GM18873 (cell line): ENCODE data around the gene GRIP2.
A peak's percentile ranks its signal among the peaks of the same experiment; 100 is the strongest.

Experiments used
- ATAC-seq: cut with Tn5 transposase; IDR thresholded peaks from one replicate; pipeline ENCODE4 v1.9.1; 2021; ENCODE audit warnings: mild to moderate bottlenecking, moderate library complexity, moderate number of reproducible peaks; ENCODE audit not compliant: unreplicated experiment, low FRiP score

The GRIP2 gene

DNA sequence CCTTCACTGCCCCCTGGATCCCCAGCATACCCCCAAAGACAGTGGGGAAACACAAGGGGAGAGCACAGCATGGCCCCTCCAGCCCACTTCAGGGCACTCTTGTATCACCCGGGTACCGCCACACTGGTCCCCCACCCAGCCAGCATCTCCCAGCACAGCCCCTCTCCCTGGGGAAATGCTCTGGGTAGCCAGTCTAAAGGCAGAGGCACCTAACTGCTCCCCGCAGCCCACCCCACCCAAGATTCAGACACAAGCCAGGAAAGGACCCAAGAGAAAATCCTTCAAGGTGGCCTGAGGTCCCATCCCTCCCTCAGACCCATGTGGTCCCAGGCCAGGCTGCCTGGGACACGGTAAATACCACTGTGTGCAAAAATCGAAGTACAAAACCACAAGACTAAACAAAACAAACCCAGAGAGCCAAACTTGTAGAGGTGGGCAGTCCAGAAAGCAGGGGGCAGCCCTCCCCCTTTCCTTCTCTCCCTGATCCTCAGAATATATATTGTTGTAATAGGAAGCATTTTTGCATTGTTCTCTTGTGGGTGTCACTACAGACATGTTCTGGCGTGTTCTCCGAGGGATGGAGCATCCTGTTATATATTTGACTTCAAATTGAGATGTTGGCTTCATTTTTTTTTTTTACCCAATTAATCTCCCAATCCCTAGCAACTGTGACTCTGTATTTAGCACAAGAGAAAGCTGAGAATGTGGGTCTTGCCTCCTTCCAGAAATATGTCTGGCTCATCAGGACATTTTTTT, 51.7 kb downstream of the GRIP2 start:
- ATAC-seq: no peak

DNA sequence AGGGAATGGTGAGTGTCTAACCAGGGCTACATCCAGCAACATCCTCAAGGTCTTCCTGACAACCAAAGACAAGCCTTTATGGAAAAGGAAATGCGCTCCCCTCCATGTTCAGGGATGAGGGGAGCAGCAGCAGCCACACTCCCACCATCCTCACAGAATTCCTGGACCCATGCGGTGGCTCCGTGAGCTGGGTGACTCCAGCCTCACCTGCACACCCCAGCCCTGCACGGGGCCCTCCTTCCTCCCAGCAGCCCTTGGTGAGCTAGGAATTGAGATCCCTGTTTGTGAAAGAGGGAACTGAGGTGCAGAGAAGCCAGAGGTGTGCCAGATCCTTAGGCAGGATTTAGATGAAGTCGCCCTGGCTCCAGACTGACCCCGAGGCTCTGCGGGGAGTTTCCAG, 52.3 kb downstream of the GRIP2 start:
- ATAC-seq: no peak

DNA sequence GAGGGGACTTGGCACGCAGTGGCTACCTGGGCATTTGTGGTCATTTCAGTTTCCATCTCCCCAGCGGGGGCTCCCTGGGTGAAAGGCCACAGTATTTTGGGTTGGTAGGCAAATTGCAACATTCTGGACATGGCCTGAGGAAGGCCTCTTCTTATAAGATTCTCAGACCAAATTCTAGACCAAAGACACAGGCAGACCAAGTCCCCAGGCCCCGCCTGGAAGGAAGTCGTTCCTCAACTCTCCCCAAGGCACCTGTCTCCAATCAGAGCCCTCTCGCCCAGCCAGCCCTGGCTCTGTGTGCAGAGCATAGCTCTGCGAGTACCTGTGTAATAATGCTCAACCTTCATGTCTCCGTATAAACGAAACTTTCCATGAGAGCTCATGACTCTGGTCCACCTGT, 53.1 kb downstream of the GRIP2 start:
- no peak for ATAC-seq

DNA sequence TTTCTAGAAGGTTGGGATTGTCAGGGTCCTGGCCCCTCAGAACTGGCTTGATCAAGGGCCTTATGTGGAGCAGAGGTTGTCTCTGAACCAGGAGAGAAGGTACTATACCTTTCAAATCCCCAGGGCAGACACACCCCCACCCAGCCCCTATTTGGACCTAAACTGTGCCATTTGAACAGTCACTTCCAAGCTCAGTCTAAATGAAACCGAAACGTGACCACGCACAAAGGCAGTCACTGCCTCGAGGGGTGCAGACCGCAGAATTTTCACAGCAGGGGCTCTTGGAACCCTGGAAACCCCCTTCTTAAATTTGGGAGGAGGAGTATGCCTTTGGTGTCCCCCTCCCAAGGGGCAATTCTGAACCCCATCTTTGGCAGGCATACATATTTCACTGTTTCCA, 53.7 kb downstream of the GRIP2 start:
- ATAC-seq: peak; percentile 75

DNA sequence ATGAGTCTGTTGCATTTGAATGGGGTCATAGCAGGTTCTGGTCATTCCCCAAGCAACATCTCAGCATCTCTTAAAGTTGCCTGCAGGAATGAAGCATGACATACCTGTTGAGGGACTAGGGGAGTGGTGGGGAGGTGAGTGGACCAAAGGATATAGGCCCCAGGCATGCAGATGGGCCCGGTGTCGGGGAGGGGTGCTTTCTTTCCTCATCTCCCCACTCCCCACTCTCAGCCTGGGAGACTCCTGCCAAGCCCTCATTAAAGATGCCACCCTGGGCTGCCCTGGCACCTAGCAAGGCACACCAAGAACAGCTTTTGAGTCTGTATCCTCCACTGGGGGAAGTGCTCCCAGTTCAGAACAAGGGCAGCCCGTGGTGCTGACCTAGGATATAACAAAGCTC, 54.2 kb downstream of the GRIP2 start:
- ATAC-seq: no peak

DNA sequence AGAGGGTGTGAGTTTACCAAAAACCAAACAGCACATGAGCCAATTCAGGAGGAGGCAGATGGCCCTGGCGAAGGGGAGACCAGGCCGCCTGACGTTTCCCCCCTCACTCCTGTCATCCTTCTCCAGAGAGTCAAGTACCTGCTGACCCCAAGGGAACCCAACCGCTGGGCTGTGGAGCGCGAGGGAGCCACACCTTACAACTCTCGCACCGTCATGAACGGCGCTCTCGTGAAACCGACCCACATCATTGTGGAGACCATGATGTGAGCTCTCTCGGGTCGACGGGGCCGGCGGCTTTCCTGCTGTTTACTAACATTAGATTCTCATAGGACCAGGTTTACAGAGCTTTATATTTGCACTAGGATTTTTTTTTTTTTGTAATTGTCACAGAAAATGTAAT, 55.4 kb downstream of the GRIP2 start:
- no peak for ATAC-seq

DNA sequence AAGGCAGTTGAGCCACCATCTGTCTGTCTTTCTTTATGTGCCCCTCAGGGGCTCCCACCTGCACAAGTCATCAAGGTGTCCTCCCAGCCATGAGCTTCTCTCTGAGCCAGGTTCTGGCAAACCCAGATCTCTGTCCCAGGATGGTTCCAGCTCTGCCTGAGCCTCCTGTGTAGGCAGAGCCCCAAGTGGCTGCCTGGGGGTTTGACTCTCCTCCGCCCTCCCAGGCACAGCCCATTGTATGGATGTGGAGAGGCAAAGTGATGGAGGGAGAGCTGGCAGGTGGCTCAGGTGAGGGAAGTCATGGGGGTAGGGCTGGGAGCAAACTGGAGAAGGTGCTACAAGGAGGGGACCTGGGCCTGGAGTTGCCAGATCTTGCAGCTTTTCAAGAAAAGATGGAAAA, 56.9 kb downstream of the GRIP2 start:
- ATAC-seq: no peak

DNA sequence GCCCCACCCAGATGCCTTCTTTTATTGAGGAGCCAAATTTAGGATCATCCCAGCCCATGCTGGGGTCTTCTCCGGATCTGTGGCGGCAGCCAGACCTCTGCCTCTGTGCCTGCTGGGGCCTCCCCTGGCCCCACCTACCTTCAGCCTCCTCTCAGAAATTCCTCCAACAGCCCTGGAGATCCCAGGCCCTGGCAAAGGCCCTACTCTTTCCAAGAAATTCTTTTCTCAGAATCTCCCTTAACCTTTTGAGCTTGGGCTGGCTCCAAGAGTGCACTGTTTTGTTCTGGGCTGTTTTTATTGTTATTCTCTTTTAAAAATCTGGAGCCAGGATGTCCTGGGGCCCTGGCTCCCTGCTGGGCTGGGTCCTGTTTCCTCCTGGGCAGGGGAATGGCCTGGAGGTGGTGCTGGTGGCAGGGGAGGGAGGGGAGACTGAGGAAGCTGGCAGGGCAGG, 57.8 kb downstream of the GRIP2 start:
- no peak for ATAC-seq

DNA sequence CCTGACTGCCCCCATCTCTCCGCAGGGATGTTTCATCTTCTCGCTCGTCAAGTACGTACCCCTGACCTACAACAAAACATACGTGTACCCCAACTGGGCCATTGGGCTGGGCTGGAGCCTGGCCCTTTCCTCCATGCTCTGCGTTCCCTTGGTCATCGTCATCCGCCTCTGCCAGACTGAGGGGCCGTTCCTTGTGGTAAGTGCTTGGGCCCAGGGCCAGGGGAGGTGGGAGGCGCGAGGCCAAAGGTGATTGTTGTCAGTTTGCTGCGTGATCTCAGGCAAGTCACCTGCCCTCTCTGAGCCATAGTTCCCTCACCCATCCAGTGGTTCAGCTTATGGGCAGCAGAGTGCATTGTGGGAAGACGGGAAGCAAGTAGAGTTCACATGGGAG, 58.5 kb downstream of the GRIP2 start:
- no peak for ATAC-seq

DNA sequence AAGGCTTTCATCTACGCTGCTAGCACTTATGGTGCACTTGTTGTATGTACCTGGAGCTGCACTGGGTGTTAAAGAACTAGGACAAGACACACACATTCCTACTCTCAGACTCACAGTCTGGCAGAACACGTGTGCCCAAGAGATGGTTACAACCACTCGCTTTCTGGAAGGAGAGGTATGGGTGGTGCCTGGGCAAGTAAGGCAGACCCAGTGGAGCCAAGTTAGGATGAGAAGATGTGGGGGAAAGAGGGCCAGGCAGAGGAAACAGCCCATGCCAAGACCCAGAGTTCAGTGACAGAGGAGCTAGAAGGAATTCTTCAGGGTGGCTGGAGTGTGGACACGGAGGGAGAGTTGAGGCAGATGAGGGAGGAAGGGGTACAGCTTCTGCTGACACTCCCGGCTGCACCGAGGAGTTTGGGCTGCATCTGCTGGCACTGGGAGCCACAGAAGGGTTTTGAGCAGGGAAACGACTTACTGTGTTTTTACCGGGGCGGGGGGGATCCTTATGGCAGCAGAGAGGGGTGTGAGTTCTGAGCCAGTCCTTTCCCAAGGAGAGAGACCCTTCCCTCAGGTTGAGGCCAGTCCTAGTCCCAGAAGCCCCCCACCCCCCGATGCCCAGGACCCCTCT, 59.0 kb downstream of the GRIP2 start:
- ATAC-seq: no peak

DNA sequence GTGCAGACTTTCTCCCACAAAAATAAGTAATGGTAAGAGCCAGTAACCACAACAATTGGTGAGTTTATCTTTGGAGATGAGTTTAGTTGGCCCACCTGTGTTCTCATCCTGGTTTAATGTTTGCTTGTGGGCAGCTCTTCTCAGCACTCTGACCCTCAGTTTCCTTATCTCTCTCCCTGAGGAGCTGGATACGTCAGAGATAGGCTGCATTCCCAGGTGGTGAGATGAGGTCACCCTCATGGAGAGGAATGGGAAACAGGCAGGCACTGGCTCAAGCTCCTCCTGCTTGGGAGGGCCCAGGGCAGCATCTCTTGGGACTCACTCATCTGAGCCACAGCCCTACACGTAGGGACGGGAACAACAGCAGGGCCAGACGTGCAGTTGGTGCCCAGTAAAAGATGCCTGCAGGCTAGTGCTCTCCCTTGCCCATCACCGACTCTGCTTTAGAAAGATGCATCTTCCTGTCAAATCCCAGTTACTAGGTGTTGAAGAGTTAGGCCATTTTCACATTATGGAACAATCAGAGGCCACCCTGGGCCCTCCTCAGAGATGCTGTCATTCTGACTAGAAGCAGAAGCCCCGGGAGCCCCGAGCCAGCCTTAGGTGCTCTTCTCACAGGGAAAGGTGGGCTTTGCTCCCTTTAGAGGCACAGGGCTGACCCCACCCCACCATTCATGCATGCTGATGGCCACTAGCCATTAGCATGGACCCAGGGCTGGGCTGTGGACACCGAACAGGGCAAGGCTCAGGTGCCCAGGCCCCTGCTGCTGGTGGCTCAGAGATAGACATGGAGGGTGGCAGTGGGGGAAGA, 59.7 kb downstream of the GRIP2 start:
- ATAC-seq: no peak

DNA sequence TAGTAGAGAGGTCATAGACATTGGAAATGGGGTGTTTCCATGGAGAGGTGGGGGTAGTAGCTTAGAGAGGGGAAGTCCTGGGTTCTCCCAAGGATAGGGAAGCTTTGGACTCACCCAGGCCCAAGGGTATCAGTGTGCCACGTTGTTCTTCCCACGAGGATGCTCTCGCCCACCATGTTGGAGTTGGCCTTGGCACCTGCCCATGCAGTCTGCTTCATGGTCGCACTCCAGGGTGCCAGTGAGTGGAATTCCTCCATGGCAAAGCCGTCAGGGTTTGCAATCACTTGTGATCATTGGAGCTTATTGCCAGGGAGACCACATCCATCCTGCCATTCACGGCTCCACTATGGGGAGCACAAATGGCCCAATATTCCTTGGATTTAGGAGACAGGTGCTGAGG, 60.6 kb downstream of the GRIP2 start:
- no peak for ATAC-seq

DNA sequence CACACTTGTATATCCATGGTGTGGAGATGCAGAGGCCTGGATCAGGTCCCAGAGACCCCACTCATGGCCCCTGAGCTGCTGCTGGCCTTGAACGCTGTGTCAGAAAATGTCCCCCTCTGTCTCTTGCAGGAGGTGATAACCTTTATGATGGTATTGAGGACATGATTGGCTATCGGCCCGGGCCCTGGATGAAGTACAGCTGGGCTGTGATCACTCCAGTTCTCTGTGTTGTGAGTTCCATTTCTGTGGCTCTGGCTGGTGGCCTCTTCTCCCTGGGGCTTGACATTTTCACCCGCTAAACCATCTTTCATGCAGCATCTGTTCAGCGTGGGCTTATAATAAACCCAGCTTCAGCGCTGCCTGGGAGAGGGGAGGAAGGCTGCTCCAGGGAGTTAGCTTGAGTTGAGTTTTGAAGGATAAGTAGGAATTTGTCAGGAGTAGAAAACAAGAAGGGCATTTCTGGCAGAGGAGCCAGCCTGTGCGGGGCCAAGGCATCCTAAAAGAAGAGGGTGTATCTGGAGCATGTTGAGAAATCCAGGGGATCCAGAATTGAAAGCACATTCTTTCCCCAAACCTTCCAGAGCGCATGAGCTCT, 61.1 kb downstream of the GRIP2 start:
- no peak for ATAC-seq

DNA sequence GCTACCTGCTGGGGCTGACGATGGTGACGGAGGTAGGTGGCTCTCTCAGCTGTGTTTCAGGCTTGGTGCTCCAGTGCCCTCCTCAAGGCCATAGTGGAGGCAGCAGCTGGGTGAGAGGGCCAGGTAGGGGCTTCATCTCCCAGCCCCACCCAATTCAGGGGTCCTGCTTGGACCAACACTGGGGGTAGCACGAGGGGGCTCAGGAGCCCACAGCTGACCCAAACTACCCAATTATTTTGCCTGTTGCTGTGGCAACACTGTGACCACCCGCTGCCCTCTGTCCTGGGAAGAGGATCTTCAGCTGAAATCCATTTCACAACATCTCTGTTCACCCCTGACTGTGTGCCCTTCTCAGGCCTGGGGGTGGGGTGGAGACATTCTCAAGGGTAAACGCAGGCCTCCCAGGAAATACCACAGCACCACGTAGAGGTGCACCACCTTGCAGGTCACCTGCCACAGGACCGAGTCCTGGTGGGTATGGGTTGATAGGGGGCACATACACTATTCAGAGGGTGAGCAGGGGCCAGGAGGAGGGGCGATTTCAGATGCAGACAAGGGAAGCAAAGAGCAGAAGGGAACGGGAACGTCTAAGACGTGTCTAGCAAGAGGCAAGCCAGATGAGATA, 62.7 kb downstream of the GRIP2 start:
- ATAC-seq: no peak

DNA sequence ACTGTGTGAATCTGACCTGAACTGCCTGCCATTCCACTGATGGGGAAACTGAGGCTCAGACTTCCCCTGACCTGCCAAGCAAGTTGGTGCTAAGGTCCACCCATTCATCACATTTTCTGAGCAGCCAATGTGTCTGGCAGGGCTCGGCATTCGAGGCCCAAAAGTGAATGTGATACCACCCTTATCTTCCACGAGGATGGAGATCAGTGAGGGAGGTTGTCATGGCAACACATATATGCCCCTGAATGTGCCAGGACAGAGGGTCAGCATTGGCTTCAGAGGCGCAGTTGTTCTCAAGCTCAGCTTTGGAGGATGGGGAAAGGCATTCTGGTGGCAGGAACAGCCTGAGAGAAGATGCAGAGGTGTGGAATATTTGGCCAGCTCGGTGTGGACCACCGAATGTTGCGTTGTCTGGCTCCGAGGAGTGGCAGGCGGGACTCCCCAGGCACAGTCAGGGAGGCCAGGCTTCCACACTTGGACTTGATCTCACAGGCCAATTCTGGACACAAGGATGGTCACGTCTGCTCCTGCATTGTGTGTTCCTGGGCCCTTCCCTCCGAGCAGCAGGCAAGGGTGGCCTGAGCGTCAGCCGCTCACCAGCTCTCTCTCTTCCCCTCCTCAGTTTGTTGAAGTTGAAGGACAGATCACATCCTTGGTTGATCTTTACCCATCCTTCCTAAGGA, 63.4 kb downstream of the GRIP2 start:
- ATAC-seq: no peak

DNA sequence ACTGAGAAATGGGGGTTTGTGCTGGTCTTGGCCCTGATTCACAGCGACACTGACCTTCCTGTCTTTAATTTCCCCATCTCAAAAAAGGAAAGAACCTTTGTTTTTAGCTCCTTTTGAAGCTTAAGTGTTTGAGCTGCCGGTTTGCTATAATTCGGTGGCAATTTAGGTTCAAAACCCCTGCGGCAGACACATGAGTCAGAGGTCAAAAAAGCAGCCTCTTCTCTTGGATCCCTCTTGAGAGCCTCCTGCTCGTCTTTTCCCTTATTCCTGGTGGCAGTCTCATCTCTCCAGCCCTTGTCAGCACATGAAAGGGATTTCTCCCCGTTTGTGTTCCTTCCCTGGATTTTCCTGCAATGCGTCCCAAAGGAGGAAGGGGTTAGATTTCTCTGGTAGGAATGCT, 64.5 kb downstream of the GRIP2 start:
- no peak for ATAC-seq

DNA sequence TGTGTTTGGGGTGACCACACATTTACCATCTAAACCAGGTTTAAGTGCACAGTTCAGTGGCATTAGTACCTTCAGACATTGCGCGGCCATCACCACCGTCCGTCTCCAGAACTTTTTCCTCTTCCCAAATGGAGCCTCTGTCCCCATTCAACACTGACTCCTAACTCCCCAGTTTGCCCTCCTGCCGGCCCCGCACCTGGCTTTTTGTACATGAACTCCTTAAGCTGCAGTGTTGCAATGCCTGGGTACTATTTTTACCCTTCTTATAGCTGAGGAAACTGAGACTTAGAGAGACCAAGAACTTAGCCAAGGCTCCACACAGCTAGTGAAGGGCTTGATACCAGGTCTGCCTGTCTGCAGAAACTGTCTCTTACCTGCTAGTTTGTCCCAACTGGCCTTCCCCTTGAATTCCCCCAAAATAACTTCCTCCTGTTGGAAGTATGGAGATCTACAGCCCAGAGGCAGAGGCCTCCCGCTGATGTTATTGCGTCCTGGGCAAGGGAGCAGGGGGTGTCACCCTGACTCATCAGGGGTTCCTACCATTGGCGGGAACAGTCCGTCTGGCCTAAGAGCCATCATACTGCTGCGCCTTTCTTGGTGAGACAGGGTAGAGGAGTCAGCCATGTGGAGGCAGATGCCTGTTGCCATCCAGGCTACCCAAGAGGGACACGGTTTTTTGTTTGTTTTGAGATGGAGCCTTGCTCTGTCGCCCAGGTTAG, 65.6 kb downstream of the GRIP2 start:
- ATAC-seq: no peak

DNA sequence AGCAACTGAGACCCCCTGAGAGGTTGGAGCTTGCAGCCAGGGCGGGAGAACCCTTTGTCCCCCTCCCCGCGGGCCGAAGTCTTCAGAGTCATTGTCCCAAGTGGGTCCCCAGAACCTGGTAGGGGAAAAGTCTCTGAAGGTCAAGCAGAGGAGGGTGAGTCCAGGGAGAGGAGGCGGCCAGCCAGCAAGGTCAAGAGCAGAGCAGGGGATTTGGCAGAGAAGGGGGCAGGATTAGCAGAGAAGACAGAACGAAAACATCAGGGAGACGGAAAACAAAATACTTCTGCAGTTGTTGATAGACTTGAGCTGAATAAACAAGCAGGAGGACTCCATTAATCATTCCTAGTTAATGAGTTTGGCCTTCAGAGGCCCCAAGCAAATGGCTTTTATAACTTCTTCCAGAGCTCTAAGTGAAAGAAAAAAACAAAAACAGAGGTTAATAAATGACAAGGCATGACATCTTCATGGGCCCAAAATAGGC, 66.7 kb downstream of the GRIP2 start:
- no peak for ATAC-seq
